Vagina (tissue), 2 donors: ENCODE results near the gene TMEM196. TPM values are rescaled to one million over a fixed set of nuclear protein-coding genes. Genes with fewer than 3 reads are reported as not detected.

Experiments
- DNase-seq, 2 donors: peaks; one replicate each; pipeline ENCODE4 v3.0.0-alpha.2; 2017; ENCODE audit errors: extremely low spot score in 2 of 2
- H3K27ac ChIP-seq: fragments of 200-600 bp; sonication (generic); one replicate; pipeline ENCODE4 v1.5.1; 2019
- H3K27me3 ChIP-seq: fragments of 200-600 bp; sonication (generic); one replicate; pipeline ENCODE4 v1.5.1; 2019
- H3K36me3 ChIP-seq, 2 donors: fragments of 200-600 bp; sonication (generic); one replicate each; pipeline ENCODE4 v1.5.1; 2017 to 2019
- H3K4me1 ChIP-seq: fragments of 200-600 bp; sonication (generic); one replicate; pipeline ENCODE4 v1.5.1; 2019
- H3K4me3 ChIP-seq, 2 donors: fragments of 200-600 bp; sonication (generic); 1 replicate in 1 of 2; 2 replicates in 1 of 2; pipeline ENCODE4 v1.5.1; 2016 to 2019
- H3K9me3 ChIP-seq: fragments of 200-600 bp; sonication (generic); one replicate; pipeline ENCODE4 v1.5.1; 2019
- POLR2A ChIP-seq, 2 donors: fragments of 450-650 bp; IDR thresholded peaks; one replicate each; pipeline ENCODE4 v1.6.1; 2017; ENCODE audit warnings: antibody characterized with exemption in 2 of 2, mild to moderate bottlenecking in 2 of 2, moderate library complexity in 2 of 2
- POLR2AphosphoS5 ChIP-seq, 2 donors: sonication (generic); formaldehyde crosslinking; IDR thresholded peaks; one replicate each; pipeline ENCODE4 v1.9.0; 2017; ENCODE audit warnings: antibody characterized with exemption in 2 of 2, mild to moderate bottlenecking in 2 of 2, low read depth in 1 of 2; ENCODE audit not compliant: insufficient read depth in 1 of 2
- intact Hi-C: fragments of 100-400 bp; cut with DNase I; formaldehyde crosslinking; loops from one replicate; pipeline ENCODE4 v1.15.1; 2023
- total RNA-seq: library from RNA; depleted of rRNA; stranded (reverse); fragments of >200 nt; gene quantifications from one replicate; pipeline ENCODE4 v1.2.3, GENCODE V29; 2016
- TF ChIP-seq, protein P1 (sequence below), 3 experiments: fragments of 450-650 bp in 2 of 3; fragments of 200-600 bp in 1 of 3; sonication (generic) in 1 of 3; IDR thresholded peaks; one replicate each; pipeline ENCODE4 v1.5.1; 2017 to 2019; ENCODE audit warnings: antibody characterized with exemption in 3 of 3, mild to moderate bottlenecking in 2 of 3, moderate library complexity in 2 of 3

TMEM196 gene
- total RNA-seq, 1 donor from 2014 or later: not detected

- no peak for DNase-seq
- peaks cover 27% of the 10 kb centered on the region for H3K4me1 ChIP-seq
- H3K27me3 ChIP-seq: no peaks in the 10 kb centered on the region
- no peaks in the 10 kb centered on the region for H3K9me3 ChIP-seq
- peak overlapping the region; percentile 73 for H3K27ac ChIP-seq
- H3K4me3 ChIP-seq: peak overlapping the region; percentile 86
- H3K36me3 ChIP-seq: no peaks in the 10 kb centered on the region
- TF ChIP-seq POLR2A (IDR thresholded peaks at IDR 0.05): no peak
- TF ChIP-seq, protein P1, sequence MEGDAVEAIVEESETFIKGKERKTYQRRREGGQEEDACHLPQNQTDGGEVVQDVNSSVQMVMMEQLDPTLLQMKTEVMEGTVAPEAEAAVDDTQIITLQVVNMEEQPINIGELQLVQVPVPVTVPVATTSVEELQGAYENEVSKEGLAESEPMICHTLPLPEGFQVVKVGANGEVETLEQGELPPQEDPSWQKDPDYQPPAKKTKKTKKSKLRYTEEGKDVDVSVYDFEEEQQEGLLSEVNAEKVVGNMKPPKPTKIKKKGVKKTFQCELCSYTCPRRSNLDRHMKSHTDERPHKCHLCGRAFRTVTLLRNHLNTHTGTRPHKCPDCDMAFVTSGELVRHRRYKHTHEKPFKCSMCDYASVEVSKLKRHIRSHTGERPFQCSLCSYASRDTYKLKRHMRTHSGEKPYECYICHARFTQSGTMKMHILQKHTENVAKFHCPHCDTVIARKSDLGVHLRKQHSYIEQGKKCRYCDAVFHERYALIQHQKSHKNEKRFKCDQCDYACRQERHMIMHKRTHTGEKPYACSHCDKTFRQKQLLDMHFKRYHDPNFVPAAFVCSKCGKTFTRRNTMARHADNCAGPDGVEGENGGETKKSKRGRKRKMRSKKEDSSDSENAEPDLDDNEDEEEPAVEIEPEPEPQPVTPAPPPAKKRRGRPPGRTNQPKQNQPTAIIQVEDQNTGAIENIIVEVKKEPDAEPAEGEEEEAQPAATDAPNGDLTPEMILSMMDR (IDR thresholded peaks at IDR 0.05): no peak
- TF ChIP-seq POLR2AphosphoS5 (IDR thresholded peaks at IDR 0.05; ENCODE audit: insufficient read depth in 1 of 2, low read depth in 1 of 2): no peak
- intact Hi-C loops: no loop called here
Observed at GRCh38 chr7:19709249-19709578, 64.2 kb downstream of the TMEM196 start.

DNA sequence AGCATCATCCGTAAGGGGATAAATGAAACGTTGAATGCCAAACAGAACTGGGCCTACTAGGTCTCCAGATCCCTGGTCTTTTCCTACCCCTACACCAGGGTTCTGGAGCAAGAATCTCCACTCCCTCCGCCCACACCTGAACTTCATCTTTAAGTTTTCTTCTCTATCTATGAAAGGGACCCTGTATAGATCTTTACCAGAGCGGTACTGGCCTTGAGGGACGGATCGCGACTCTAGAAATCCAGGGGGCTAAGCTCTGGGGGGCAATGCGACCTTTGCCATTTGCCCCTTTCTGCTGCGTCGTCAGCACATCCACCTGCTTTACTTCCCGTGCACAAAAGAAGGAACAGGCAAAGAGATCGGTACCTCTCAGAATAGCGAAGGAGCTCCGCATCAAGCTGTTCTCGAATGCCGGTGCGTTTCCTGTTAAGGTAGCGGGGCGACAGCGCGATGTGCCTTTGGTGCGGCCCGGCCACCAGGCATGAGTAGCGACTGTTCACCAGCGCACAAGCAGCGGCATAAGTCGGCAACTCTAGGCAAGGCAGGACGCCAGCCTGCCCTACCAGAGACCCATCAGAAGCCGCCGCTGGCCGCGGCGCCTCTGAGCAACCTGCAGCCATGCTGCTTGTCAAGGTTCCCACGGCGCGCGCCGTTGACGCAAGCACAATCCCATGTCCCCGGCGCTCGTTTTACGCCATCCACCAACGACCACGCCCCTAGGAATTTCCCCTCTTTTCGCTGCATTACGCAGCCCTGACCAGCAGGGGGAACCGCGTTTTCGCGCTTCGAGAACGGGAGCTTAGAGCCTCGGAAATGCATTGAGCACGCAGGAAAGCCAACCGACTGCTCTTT is 64.8 kb downstream of the TMEM196 start, which contains the start of gene POLR1F:
TSS of gene POLR1F (minus strand) at position 641 of the 852 bp plus-strand sequence. CDS start at position 620, 21 bp downstream.
- H3K9me3 ChIP-seq: no peaks in the 10 kb centered on the region
- H3K4me3 ChIP-seq: peak within 1 kb of the TSS; percentile 86
- peak within 1 kb of the TSS; percentile 73 for H3K27ac ChIP-seq
- intact Hi-C loops: no loop called here
- H3K27me3 ChIP-seq: no peaks in the 10 kb centered on the region
- peaks cover 27% of the 10 kb centered on the region for H3K4me1 ChIP-seq
- no peaks in the 10 kb centered on the region for H3K36me3 ChIP-seq
- peak; percentile 96 to 98 for DNase-seq
- TF ChIP-seq, protein P1 (IDR thresholded peaks at IDR 0.05): peak; percentile 72 to 91 (median 77)
- TF ChIP-seq POLR2AphosphoS5 (IDR thresholded peaks at IDR 0.05; ENCODE audit: insufficient read depth in 1 of 2, low read depth in 1 of 2) (peak; percentile 93 to 95), POLR2A (IDR thresholded peaks at IDR 0.05) (peak in 1 of 2 donors; percentile 72)

DNA sequence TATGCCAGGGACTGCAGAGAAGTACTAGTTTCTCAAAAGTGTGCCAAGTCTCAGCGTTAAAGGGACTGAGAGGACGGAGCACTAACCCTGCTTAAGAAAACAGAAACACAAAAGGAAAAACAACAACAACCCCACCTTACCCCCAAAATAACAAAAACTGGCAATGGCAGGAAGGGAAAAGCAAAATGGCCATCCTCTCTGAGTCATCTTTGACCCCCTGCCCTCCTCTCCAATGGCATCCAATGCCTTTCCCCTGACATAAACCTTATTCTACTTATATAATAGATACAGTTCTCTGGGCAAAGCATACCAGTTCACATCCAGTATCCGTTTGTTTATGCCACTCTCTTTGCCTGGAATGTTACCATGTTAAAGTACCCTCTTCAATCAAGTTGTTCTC is 66.2 kb downstream of the TMEM196 start:
- Histone ChIP-seq H3K36me3 (no peaks in the 10 kb centered on the region), H3K4me1 (peaks cover 27% of the 10 kb centered on the region), H3K4me3 (no peak overlapping the region), H3K9me3 (no peaks in the 10 kb centered on the region), H3K27ac (no peak overlapping the region), H3K27me3 (no peaks in the 10 kb centered on the region)
- TF ChIP-seq POLR2AphosphoS5 (IDR thresholded peaks at IDR 0.05; ENCODE audit: insufficient read depth in 1 of 2, low read depth in 1 of 2): no peak
- TF ChIP-seq POLR2A (IDR thresholded peaks at IDR 0.05): no peak
- TF ChIP-seq, protein P1 (IDR thresholded peaks at IDR 0.05): no peak
- DNase-seq: no peak
- intact Hi-C loops: no loop called here

DNA sequence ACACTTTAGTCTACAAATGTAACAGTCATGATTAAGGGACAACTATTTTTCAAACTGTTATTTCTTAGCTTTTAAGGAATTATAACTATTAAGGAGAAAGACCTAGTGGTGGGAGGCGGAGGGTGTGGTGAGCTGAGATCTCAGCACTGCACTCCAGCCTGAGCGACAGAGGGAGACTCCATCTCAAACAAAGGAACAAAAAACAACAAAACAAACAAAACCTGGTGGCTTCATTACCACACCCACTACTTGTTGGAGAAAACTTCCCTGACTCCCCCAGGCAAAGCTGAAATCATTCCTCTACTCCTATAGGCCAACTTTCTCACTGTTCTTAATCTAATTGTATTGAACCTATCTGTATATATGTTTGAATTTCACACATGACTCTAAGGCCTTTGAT is 67.8 kb downstream of the TMEM196 start:
- H3K4me1 ChIP-seq: peaks cover 27% of the 10 kb centered on the region
- intact Hi-C loops: no loop called here
- TF ChIP-seq POLR2AphosphoS5 (IDR thresholded peaks at IDR 0.05; ENCODE audit: insufficient read depth in 1 of 2, low read depth in 1 of 2): no peak
- TF ChIP-seq, protein P1 (IDR thresholded peaks at IDR 0.05): no peak
- TF ChIP-seq POLR2A (IDR thresholded peaks at IDR 0.05): no peak
- H3K27me3 ChIP-seq: no peaks in the 10 kb centered on the region
- no peak overlapping the region for H3K27ac ChIP-seq
- H3K36me3 ChIP-seq: peaks cover 0 to 5% of the 10 kb centered on the region in 2 donors
- no peaks in the 10 kb centered on the region for H3K9me3 ChIP-seq
- no peak overlapping the region for H3K4me3 ChIP-seq
- DNase-seq: no peak

GRCh38 chr7:19701471-19701870 is 71.9 kb downstream of the TMEM196 start:
- H3K36me3 ChIP-seq: peaks cover 0 to 16% of the 10 kb centered on the region in 2 donors
- H3K4me3 ChIP-seq: no peak overlapping the region
- TF ChIP-seq, protein P1 (IDR thresholded peaks at IDR 0.05): no peak
- TF ChIP-seq POLR2A (IDR thresholded peaks at IDR 0.05) (no peak), POLR2AphosphoS5 (IDR thresholded peaks at IDR 0.05; ENCODE audit: insufficient read depth in 1 of 2, low read depth in 1 of 2) (no peak)
- H3K4me1 ChIP-seq: peaks cover 2% of the 10 kb centered on the region
- no peak for DNase-seq
- intact Hi-C loops: no loop called here
- H3K27ac ChIP-seq: no peak overlapping the region
- no peaks in the 10 kb centered on the region for H3K9me3 ChIP-seq
- no peaks in the 10 kb centered on the region for H3K27me3 ChIP-seq
